ENCODE measurements around the gene NCOA1. TPM values are rescaled to one million over a fixed set of nuclear protein-coding genes. Genes with fewer than 3 reads are reported as not detected.

The NCOA1 gene
- polyA plus RNA-seq, 1 donor from 2014 or later = 23.0 TPM

- H3K9ac ChIP-seq (ENCODE audit: low read length) = no peak overlapping the region
- H2AFZ ChIP-seq (ENCODE audit: low read depth, low read length) = no peak overlapping the region
- no peaks in the 10 kb centered on the region for H3F3A ChIP-seq (ENCODE audit: insufficient read depth, low read length, poor library complexity, severe bottlenecking)
- H3K4me3 ChIP-seq (ENCODE audit: low read length) = no peak overlapping the region
- TF ChIP-seq SMC3 (conservative IDR thresholded peaks at IDR 0.05; ENCODE audit: poor library complexity) (no peak), EP300 (conservative IDR thresholded peaks at IDR 0.05; ENCODE audit: poor library complexity, severe bottlenecking) (no peak), REST (IDR thresholded peaks at IDR 0.05; ENCODE audit: borderline replicate concordance) (no peak), TAF1 (IDR thresholded peaks at IDR 0.05; ENCODE audit: low read depth) (no peak), EZH2 (IDR thresholded peaks at IDR 0.05; ENCODE audit: borderline replicate concordance, insufficient read depth, low read length, poor library complexity, severe bottlenecking) (no peak), CTCF (IDR thresholded peaks at IDR 0.05; ENCODE audit: poor library complexity, severe bottlenecking) (no peak), MXI1 (conservative IDR thresholded peaks at IDR 0.05; ENCODE audit: poor library complexity, severe bottlenecking) (no peak), POLR2AphosphoS5 (IDR thresholded peaks at IDR 0.05) (no peak), RAD21 (conservative IDR thresholded peaks at IDR 0.05) (no peak)
- H3K27me3 ChIP-seq (ENCODE audit: insufficient read depth, low read depth, low read length) = no peaks in the 10 kb centered on the region
- H3K4me2 ChIP-seq (ENCODE audit: low read length) = no peak overlapping the region
- no peaks in the 10 kb centered on the region for H3K9me3 ChIP-seq (ENCODE audit: low read length)
- no peaks in the 10 kb centered on the region for H3K9me2 ChIP-seq (ENCODE audit: insufficient read depth, low read length)
- peaks cover 96% of the 10 kb centered on the region for H3K79me2 ChIP-seq (replicated peaks; ENCODE audit: insufficient read depth, low read length)
- H3K36me3 ChIP-seq (ENCODE audit: insufficient read depth, low read length) = no peaks in the 10 kb centered on the region
- H3K27ac ChIP-seq (ENCODE audit: low read length) = no peak overlapping the region
- peaks cover 5% of the 10 kb centered on the region for H4K20me1 ChIP-seq (ENCODE audit: insufficient read depth)
Observed at GRCh38 chr2:24496959-24497358, 5.9 kb downstream of the NCOA1 start.

GRCh38 chr2:24497685-24498084, 6.6 kb downstream of the NCOA1 start:
- Histone ChIP-seq H3K4me2 (ENCODE audit: low read length) (no peak overlapping the region), H3K79me2 (replicated peaks; ENCODE audit: insufficient read depth, low read length) (peaks cover 96% of the 10 kb centered on the region), H3K36me3 (ENCODE audit: insufficient read depth, low read length) (no peaks in the 10 kb centered on the region), H3F3A (ENCODE audit: insufficient read depth, low read length, poor library complexity, severe bottlenecking) (no peaks in the 10 kb centered on the region), H4K20me1 (ENCODE audit: insufficient read depth) (peaks cover 5% of the 10 kb centered on the region), H3K4me3 (ENCODE audit: low read length) (no peak overlapping the region), H3K9me3 (ENCODE audit: low read length) (no peaks in the 10 kb centered on the region), H3K27me3 (ENCODE audit: insufficient read depth, low read depth, low read length) (no peaks in the 10 kb centered on the region), H3K27ac (ENCODE audit: low read length) (no peak overlapping the region), H2AFZ (ENCODE audit: low read depth, low read length) (no peak overlapping the region), H3K9ac (ENCODE audit: low read length) (no peak overlapping the region), H3K9me2 (ENCODE audit: insufficient read depth, low read length) (no peaks in the 10 kb centered on the region)
- TF ChIP-seq POLR2AphosphoS5 (IDR thresholded peaks at IDR 0.05) (no peak), EZH2 (IDR thresholded peaks at IDR 0.05; ENCODE audit: borderline replicate concordance, insufficient read depth, low read length, poor library complexity, severe bottlenecking) (no peak), EP300 (conservative IDR thresholded peaks at IDR 0.05; ENCODE audit: poor library complexity, severe bottlenecking) (no peak), REST (IDR thresholded peaks at IDR 0.05; ENCODE audit: borderline replicate concordance) (no peak)
